Progenitor cell of endocrine pancreas (in vitro differentiated cells): ENCODE measurements around the gene ARAP1. TPM values are rescaled to one million over a fixed set of nuclear protein-coding genes. Genes with fewer than 3 reads are reported as not detected.

Source experiments
- DNase-seq: peaks from one replicate; pipeline ENCODE4 v3.0.0; 2021; ENCODE audit warnings: low spot score; ENCODE audit not compliant: unreplicated experiment
- H3K27ac Mint-ChIP-seq: 2 replicates; pipeline ENCODE4 v1.8.0; 2021; ENCODE audit warnings: mild to moderate bottlenecking, moderate library complexity, mixed read lengths
- H3K27me3 Mint-ChIP-seq: 2 replicates; pipeline ENCODE4 v1.8.0; 2021; ENCODE audit warnings: mixed read lengths
- H3K36me3 Mint-ChIP-seq: 2 replicates; pipeline ENCODE4 v1.8.0; 2022; ENCODE audit warnings: mixed read lengths; ENCODE audit not compliant: insufficient read depth
- H3K4me1 Mint-ChIP-seq: 2 replicates; pipeline ENCODE4 v1.8.0; 2021; ENCODE audit warnings: low read depth, mixed read lengths
- H3K4me3 Mint-ChIP-seq: 2 replicates; pipeline ENCODE4 v1.8.0; 2021; ENCODE audit warnings: low read depth, mild to moderate bottlenecking, moderate library complexity, mixed read lengths
- H3K9me3 Mint-ChIP-seq: 2 replicates; pipeline ENCODE4 v1.8.0; 2021; ENCODE audit warnings: low read depth, mixed read lengths
- long read RNA-seq: library from polyadenylated mRNA; unstranded; transcript quantifications from one replicate; pipeline ENCODE4 v2.0.0, GENCODE V29; 2020
- total RNA-seq: library from RNA; stranded (reverse); gene quantifications from 2 replicates; pipeline ENCODE4 v1.2.1, GENCODE V29; 2021
- TF ChIP-seq, protein P1 (sequence below): fragments of 200-600 bp; sonication (generic); IDR thresholded peaks from one replicate; pipeline ENCODE4 v1.5.0; 2021; ENCODE audit warnings: antibody characterized with exemption, mild to moderate bottlenecking; ENCODE audit not compliant: unreplicated experiment

Gene ARAP1
- total RNA-seq, result 83.4 and 86.7 TPM in 2 replicates
- long read RNA-seq, partial matches to known transcripts, result 22 of 28 reads
- long read RNA-seq, other reads (novel, unspliced or antisense), result 5 of 28 reads

- DNase-seq, result peak; percentile 55
These were observed at the start of gene ARAP1 for GRCh38 chr11:72752088-72752914. Gene ARAP1 (minus strand): TSS chr11:72752408. CDS start chr11:72727128, 25,280 bp downstream.

DNA sequence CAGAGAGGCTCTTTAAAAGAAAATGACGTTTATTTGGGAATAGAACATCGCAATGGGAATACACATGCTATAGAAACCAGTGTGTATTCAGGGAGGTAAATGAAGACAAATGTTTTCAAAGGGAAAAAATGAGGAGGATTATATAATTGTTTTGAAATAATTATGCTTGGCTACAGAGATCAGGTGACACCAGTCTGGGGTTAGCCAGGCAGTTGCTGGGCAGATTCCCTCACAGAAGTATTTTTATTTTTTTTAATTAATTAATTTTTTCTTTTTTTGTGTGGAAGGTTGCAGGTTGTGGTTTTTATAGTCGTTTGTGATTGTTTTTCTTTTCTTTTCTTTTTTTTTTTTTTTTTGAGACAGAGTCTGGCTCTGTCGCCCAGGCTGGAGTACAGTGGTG lies 47.2 kb upstream of the ARAP1 start:
- TF ChIP-seq, protein P1, sequence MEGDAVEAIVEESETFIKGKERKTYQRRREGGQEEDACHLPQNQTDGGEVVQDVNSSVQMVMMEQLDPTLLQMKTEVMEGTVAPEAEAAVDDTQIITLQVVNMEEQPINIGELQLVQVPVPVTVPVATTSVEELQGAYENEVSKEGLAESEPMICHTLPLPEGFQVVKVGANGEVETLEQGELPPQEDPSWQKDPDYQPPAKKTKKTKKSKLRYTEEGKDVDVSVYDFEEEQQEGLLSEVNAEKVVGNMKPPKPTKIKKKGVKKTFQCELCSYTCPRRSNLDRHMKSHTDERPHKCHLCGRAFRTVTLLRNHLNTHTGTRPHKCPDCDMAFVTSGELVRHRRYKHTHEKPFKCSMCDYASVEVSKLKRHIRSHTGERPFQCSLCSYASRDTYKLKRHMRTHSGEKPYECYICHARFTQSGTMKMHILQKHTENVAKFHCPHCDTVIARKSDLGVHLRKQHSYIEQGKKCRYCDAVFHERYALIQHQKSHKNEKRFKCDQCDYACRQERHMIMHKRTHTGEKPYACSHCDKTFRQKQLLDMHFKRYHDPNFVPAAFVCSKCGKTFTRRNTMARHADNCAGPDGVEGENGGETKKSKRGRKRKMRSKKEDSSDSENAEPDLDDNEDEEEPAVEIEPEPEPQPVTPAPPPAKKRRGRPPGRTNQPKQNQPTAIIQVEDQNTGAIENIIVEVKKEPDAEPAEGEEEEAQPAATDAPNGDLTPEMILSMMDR, result no peak
- H3K4me1 Mint-ChIP-seq, result peaks cover 7% of the 10 kb centered on the region
- H3K36me3 Mint-ChIP-seq, result no peaks in the 10 kb centered on the region
- H3K27me3 Mint-ChIP-seq, result no peaks in the 10 kb centered on the region
- DNase-seq, result no peak
- no peak overlapping the region for H3K4me3 Mint-ChIP-seq
- H3K27ac Mint-ChIP-seq, result no peak overlapping the region
- H3K9me3 Mint-ChIP-seq, result no peaks in the 10 kb centered on the region

More at GRCh38 chr11:72752088-72752914, at the start of gene ARAP1:
- peak within 1 kb of the TSS; percentile 93 for H3K4me3 Mint-ChIP-seq
- H3K36me3 Mint-ChIP-seq, result peaks cover 17% of the 10 kb centered on the region
- H3K27ac Mint-ChIP-seq, result peak within 1 kb of the TSS; percentile 91
- H3K4me1 Mint-ChIP-seq, result peaks cover 33% of the 10 kb centered on the region
- H3K9me3 Mint-ChIP-seq, result no peaks in the 10 kb centered on the region
- TF ChIP-seq, protein P1, result no peak
- H3K27me3 Mint-ChIP-seq, result no peaks in the 10 kb centered on the region

- Mint-ChIP-seq H3K9me3 (no peaks in the 10 kb centered on the region), H3K27ac (peak overlapping the region; percentile 2), H3K36me3 (no peaks in the 10 kb centered on the region), H3K27me3 (no peaks in the 10 kb centered on the region), H3K4me1 (peaks cover 12% of the 10 kb centered on the region), H3K4me3 (no peak overlapping the region)
- DNase-seq, result no peak
- TF ChIP-seq, protein P1, result no peak
These were observed 46.2 kb upstream of the ARAP1 start for GRCh38 chr11:72798361-72798760.

DNA sequence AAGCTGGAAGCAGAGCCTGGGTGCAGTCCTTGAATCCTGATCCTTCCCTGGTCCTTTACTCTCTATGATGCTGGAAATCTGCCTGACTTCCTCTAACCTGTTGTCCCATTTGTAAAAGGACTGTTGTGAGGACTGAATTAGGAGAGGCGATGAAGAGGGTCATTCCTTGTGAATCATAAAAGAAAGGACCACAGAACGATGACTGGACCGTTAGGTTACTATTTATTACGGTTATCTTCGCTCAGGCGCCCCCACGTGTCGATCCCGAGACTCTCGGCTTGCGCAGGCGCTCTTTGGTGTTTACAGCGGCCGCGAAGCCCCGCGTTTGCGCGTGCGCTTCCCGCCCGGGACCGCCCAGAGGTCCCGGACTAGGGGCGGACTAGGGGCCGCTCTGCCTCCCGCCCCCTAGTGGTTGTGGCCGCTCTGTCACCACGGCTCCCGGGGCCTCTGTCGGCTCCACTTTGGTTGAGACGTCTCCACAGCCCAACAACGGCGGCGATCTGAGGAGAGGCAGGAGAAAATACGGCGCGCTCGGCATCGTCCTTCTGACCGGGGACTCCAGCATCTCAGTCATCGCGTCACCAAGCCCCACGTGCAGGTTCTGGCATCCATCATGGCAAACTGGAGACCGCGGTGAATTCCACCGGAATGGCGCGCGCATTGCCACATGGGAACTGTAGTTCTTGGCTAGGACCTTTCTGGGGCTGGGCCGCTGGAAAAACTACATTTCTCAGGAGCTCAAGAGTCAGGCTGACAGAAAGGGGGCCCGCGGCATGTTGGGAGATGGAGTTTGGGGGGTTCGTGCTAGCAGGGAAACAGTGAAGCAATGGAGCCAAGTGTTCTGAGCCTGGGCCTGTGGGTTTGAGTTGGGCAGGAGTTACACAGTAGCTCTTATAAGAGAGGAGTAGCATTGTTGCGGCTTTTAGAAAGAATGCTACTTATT lies 41.5 kb upstream of the ARAP1 start, which contains the start of gene STARD10:
TSS of gene STARD10 (minus strand) at position 623 of the 943 bp plus-strand sequence. CDS start 12,866 bp downstream, outside the sequence.
- Mint-ChIP-seq H3K36me3 (no peaks in the 10 kb centered on the region), H3K4me3 (peak within 1 kb of the TSS; percentile 100), H3K4me1 (peaks cover 12% of the 10 kb centered on the region), H3K27ac (peak within 1 kb of the TSS; percentile 99), H3K27me3 (no peaks in the 10 kb centered on the region), H3K9me3 (no peaks in the 10 kb centered on the region)
- TF ChIP-seq, protein P1, result peak; percentile 98
- DNase-seq, result peak; percentile 91

DNA sequence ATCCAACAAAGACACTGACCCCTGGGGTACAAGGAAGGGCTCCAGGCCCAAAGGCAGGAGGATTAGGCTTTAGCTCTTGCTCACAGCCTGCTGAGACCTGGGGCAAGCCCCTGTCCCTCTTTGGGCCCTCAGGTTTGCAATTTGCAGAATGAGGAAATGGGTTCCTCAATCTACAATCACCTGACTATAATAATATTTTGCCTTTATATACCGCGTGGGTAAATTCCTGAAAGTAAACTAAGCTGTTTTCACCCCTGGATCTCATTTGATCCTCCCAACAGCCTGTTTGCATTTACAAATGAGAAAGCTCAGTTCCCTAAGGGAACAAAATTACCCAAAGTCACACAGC lies 40.8 kb upstream of the ARAP1 start:
- Mint-ChIP-seq H3K9me3 (no peaks in the 10 kb centered on the region), H3K36me3 (no peaks in the 10 kb centered on the region), H3K4me3 (no peak overlapping the region), H3K4me1 (peaks cover 13% of the 10 kb centered on the region), H3K27me3 (no peaks in the 10 kb centered on the region), H3K27ac (peak overlapping the region; percentile 99)
- TF ChIP-seq, protein P1, result no peak
- DNase-seq, result no peak
